Activated T-helper 9 cell treated with anti-CD3 and anti-CD28 coated beads, Interleukin-2, amount 50 U/mL, for 16 hours (primary cell): ENCODE data around the gene DOCK1.

Source experiments
- DNase-seq: peaks from one replicate; pipeline ENCODE4 v3.0.0-alpha.2; 2020; ENCODE audit warnings: low read depth

The DOCK1 gene

DNA sequence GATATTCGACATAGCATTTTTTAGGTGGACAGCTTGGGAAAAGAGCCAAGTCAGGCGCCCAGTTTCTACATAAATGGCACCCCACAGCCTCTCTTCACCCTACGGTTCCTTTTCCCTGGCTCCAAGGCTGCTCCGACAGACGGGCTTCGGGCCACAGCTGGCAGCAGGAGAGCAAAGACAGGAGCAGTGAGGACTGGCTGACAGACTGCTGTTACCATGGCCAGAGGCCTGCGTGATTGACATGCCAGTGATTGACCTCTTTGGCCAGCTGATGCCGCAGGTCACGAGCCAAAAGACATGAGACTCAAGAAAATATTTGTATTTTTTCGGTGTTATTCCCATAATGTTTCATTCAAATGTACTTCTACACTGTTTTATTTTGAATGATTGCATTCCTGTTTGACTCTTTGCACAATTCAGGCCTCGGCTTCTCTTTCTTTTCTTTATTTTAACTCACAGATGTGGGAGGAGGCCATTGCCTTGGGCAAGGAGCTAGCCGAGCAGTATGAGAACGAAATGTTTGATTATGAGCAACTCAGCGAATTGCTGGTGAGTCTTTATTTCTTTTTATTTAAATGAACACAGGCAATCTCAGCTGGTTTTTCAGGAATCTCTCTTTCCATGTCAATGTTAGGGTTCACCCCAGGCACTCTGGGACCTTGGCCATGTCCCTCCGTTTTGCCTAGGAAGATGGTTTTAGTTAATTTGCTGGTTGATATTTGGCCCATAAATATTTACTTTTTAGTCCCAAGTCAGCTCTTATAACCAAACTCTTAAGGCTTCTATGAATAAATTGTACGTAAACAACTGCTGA, 497.6 kb downstream of the DOCK1 start:
- DNase-seq: no peak

DNA sequence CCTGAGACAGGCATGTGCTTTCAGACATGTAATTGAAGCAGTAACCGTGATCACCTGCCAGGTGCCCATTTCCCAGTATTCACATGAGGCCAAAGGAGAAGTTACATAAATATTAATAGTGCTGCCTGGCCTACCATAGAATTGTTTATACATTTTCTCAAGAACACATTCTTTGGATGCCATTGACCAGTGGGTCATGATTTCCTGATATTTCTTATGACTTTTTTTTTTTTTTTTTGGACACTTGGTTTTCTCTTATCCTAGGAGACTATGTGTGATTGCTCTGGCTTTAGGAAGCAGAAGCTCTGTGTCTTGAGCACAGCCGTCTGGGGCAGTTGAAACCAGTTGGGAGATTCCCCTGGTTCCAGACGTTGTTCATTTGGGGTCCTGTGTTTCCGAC, 500.0 kb downstream of the DOCK1 start:
- no peak for DNase-seq

DNA sequence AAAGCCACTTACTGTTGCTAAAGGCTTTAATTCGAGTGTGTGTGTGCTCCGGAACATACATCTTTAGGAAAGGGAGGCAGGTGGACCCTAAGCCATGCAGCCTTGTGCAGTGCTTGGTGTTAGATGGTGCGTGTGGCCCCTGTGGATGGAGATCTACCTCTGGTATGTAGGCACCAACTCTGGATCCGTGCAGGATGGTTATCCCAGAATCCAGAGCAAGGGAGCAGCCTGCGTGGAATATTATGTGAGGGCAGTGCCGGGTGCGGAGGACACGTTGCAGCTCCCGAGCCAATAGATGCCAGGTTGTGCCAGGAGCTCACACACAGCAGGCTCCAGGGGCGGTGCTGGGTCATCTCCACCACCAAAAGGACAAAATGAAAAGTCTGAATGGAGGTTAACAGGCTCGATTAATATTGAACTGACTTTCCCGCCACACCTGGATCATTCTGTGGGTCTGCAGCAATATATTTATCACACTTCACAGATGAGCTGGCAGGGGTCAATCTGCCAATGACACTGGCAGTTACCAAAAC, 500.9 kb downstream of the DOCK1 start:
- DNase-seq: no peak

DNA sequence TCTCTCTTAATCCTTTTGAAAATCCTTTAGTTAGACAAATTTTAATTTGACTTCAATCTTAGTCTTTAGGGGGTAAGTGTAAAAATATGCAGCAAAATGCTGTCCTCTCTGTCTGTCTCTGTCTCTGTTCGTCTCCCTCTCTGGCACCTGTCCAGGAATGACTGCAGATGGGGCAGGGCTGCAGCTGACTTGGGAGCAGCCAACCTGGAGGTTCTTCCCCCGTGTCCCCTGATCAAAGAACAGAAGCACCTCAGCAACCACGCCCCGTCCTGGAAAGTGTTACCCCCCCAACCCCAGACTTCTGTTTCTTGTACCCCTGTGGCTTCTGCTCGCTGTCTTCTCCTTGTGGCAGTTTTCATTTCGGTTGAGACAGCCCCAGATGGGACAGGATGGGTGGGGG, 502.3 kb downstream of the DOCK1 start:
- no peak for DNase-seq

DNA sequence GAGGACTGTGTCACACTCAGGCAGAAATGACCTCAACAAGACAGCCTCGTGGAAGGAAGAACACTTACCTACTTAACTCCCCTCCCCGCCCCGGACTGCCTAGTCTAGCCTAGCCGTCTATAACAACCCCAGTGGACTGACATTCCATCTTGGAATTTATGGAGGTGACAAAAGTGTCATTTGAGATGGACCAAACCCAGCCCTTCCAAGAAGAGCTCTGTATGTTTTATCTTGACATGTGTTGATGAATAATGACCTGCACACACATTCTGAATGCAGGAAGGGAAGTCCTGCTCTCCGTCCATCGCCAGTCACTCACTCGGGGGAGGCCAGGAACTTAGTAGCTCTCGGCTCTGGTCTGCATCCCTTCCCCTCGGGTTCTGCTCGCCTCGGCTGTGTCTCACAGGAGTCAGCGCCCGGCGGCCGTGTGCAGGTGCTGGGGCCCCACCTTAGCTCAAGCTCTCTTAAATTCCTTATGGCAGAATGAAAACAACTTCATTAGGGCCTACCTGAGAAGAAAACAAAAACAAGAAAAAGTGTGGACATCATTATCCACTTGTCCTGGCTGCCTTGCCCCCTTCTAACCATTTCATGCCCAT, 503.0 kb downstream of the DOCK1 start:
- no peak for DNase-seq

DNA sequence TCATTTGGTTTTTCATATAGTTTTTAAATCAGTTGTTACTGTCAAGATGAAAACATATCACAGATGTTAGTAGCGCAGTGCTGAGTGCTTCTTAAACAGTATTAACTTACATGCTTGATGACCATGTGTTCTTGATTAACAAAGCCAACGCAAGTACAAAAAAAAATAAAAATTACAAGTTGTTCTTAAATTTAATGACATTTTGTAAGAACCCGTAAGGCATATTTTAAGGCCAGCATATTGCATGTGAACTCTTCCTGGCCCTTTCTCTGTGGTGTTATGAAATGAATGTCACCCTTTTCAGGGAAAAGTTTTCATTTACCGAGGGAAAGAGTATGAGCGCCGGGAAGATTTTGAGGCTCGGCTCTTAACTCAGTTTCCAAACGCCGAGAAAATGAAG, 503.5 kb downstream of the DOCK1 start:
- no peak for DNase-seq

DNA sequence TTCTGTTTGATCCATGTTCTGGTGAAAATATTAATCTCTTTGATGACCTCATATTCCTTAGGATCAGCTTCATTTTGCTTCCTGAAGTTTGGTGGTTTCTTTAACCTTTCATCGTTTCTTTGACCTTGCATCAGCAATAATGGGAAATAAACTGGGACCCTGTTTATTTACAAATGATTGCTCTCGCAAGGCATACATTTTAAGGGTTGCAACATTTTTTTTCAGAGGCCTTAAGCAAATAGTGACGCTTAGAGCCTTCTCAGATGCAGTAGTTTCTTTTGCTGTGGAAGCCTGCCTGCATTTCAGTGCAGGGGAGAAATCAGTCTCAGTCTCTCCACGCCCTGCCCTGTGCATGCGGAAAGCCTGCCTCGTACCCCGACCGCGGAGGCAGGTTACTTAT, 504.8 kb downstream of the DOCK1 start:
- no peak for DNase-seq

DNA sequence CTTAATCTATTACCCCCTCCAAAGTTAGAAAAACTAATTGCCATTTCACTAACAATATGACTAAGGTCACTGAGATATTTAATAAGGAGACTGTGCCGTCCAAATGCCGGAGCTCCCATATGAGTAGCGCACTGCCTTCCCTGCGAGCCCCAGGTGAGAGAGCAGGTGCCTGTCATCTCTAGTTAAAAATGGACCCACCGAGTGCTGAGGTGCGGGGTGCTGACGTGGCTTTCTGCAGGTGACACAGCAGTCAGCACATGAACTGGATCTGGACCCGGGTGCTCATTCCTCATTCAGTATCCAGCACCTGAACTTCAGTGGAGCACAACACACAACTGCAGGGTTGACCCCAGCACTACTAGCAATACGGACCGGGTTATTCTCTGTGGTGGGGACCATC, 505.8 kb downstream of the DOCK1 start:
- DNase-seq: no peak

DNA sequence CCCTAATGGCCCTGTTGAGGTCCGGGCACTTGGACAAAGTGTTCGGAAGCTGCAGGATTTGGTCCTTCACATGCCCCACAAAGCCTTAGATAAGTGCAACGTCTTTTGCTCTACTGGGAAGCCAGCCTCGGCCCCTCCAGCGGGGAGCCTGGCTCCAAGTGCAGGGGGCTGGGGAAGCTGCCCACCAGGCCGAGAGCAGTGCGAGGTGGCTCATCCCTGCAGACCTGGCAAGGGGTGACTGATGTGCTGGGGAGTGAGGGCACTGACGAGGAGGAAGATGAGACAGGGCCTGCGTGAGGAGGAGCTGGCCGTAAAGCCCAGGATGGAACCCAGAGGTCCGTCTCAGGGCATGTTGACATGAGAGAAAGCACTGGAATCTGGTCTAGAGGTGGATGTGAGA, 508.1 kb downstream of the DOCK1 start:
- DNase-seq: no peak

DNA sequence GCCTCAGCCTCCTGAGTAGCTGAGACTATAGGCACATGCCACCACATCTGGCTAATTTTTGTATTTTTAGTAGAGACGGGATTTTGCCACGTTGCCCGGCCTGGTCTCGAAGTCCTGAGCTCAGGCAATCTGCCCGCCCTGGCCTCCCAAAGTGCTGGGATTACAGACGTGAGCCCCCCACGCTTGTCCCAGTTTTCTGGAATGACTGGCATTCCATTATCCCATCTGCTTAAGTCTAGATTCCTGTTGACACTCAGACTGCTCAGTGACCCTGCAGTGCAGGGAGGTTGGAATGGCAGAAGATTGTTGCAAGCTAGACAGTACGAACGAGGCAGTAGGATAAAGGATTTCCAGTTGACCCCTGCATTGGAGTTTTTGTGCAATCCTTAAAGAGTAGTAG, 508.8 kb downstream of the DOCK1 start:
- DNase-seq: no peak

DNA sequence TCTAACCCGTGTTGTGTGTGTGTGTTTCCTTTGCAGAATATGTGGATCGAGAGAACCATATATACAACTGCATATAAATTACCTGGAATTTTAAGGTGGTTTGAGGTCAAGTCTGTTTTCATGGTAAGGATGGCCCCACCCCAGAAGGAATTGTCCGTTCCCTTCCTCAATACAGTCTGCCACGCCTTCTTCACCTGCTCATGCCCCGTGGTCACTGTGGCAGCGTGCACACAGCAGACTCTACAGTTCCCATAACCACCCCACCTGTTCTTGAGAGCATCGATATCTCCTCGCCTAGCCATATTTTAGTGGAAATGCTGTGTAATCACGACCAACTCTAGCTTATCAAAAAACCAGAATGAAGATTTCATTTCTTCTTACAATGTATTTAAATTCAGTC, 509.9 kb downstream of the DOCK1 start:
- DNase-seq: no peak

DNA sequence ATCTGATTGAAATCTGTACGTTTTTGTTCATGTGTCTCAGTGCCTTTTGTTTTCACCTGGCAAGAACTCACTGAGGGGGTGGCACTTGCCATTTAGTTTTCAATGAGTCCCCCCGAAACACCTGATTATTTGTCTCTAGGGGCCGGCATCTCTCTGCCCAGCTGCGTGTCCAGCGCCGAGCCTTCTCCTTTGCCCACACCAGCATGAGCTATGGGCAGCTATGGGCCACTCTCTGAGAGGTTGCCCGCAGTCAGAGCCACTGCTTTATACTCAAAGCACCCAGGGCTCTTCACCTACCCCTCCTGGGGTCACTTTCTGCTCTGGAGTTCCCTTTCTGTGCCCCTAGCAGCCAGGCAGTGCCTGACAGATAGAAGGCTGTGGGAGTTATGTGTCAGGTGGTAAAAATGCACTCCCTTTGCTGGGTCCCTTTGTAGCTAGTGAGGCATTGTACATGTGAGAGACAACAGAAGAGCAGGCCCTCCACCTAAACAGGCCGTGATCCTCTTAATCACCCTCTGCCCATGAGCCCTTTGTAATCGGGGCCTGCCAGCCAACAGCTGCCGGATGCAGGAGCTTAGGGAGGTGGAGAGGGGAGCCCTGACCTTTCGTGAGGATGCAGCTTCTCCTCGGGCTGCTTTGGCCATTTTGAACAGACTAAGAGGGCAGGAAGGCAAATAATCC, 510.8 kb downstream of the DOCK1 start:
- DNase-seq: no peak

DNA sequence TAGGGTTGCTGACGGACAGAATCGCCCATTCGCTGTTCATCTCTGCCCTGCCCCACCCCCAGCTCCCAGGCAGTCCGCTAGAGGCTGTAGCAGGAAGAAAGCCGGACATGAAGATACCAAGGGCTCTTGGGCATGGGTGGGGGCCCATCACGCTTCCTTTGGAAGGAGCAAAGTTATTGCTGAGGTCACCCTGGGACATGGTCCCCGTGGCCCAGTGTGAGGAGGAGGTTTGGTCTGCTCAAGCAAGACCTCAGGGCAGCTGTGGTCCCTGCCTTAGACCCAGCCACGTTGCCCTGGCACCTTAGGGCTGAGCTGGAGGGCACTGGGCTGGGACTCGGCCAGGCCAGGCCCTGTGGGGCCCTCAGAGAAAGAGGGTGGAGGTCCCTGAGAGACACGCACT, 511.8 kb downstream of the DOCK1 start:
- no peak for DNase-seq

DNA sequence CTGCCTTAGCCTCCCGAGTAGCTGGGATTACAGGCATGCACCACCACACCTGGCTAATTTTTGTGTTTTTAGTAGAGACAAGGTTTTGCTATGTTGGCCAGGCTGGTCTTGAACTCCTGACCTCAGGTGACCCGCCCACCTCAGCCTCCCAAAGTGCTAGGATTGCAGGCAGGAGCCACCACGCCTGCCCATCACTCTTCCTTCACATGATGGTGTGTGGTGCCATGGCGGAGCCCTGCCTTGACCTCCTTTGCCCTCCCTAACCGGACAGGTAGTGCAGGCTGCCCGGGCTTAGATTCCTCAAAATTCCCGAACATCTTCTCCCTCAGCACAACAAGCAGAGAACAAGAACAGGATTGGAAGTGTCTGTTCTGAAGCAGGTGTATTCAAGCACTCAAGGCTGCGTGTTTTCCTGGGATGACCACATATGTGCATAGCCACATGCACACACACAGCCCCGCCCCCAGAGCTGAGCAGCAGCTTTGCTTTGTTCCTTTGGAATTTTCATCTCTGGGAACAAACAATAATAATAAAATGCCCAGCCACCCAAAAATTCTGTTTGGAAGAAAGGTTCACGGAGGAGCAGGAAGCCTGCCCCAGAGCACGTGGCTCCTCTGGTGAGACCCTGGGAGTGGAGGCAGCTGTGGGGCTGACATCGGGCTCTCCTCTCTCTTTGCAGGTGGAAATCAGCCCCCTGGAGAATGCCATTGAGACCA, 512.6 kb downstream of the DOCK1 start:
- no peak for DNase-seq

DNA sequence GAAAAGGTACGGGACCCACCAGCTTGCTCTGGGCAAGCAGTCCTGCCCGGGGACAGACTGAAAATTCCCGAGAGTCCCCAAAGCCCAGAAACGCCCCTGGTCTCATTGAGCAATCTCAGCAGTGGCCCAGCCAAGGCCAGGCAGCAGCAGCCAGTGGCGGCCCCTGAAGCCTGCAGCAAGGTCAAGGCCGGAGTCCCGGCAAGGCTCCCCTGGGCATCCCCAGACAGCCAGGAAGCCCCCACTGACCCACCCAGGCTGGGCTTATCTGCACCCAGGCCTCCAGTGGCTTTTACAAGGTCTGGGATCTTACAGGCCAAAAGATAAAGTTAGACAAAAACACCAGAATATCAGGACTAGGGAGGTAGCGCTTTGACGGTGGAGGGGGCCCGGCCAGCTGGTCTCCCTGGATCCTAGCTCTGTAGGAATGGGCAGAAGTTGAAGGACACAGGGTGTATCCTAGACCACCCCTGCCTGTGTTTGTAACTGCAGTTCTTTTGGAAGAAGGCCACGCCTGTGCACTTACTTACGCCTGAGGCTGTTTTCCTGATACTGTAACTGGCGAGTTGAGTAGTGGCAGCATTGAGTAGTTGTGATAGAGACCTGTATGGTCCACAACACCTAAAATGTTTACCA, 513.4 kb downstream of the DOCK1 start:
- no peak for DNase-seq

DNA sequence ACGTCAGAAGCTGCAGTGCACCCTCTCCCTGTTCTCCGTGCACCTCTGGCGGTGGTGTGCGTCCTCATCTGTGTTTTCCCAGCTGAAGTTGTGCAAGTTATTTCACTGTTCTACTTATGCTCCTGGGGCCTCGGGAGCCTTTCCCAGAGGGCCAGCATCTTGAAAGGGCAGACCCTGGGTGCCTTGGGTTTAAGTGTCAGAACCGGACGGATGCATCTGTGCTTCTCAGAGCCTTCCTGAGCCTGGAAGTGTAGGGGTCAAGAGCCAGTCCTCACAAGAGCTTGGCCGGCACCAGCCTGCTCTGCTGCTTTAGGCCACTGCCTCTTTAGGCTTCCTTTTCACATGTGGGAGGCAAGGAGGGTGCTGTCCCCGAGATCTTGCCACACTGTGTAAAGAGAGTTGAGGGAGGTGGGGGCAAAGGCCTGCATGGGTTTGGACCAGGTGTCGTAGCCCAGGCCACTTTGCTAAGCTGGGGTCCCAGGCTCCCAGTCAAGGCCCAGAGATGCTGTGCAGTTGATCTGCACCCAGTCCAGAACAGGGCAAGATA, 515.0 kb downstream of the DOCK1 start:
- no peak for DNase-seq

DNA sequence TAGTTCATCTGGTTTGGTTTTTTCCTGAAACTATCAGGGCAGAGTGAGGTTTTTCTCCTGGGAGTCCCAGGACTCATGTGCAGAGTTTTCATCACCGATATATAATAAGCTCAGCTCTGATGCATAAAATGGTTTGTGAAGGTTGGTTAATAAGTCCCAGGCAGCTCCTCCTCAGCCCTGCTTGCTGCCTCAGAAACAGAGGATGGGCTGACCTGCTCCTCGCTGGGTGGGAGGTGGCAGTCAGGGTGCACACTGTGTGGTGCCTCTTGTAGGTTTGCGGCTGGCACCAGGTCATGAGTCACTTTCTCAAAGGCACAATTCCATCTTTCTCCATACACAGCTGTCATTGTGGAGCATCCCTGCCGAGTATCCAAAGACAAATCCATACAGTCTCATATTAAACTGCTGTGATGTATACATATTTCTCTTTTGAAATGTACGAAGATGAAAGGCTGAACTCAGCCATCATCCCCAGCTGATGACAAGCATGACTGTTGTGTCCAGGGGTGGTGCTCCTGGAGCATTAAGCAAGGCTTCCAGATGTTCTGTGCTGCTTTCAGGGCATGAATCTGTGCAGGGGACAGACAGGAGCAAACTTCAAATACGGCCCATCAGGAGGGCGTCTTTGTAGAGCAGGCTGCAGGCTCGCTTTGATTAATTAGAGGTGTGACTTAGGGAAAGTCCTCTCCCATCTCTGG, 518.1 kb downstream of the DOCK1 start:
- no peak for DNase-seq

DNA sequence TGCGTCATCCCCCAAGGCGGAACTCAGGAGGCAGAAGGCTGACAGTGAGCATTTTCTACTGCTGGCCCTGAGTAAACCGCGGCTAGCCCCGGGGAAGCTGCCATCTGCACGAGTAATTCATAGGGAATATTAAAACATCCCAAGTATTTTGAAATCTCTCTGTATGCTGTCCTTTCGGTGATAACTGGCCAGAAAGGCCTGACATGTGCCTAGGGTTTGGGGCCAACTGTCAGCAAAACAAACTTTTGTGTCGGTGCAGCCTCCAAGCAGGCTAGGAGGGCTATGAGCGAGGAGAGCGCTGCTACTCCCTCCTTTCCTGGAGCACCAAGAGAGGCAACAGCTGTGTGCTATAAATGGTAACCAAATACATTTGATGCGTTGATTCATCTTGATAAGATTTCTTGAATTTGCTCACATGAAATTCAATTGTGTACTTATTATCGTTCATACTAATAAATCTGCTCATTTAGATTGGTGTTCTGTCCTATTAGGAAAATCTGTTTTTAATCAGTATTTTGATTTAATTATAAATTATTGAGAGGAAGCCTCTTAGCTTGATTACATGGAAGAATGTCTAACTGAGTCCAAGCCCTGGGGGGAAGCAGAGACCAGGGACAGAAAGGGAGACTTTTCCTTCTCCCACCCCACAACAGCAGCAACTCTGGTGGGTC, 519.5 kb downstream of the DOCK1 start:
- DNase-seq: no peak

DNA sequence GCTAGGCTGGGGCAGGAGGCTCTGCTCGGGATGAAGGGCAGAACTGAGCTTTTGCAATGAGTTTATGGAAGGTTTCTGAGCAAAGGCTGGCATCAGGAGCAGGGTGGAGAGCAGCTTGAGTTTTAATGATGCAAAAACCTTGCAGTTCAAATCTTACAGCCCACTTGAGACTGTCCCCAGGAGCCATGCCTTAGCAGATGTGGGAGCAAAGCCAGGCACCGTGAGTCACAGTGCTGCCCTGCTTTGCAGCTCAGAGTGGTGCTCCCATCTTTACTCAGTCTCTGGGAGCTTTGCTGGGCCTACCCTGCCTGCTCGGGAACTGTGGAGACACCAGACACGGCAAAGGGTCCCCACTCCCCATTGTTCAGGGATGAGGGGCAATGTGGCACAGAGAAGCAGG, 521.5 kb downstream of the DOCK1 start:
- no peak for DNase-seq

DNA sequence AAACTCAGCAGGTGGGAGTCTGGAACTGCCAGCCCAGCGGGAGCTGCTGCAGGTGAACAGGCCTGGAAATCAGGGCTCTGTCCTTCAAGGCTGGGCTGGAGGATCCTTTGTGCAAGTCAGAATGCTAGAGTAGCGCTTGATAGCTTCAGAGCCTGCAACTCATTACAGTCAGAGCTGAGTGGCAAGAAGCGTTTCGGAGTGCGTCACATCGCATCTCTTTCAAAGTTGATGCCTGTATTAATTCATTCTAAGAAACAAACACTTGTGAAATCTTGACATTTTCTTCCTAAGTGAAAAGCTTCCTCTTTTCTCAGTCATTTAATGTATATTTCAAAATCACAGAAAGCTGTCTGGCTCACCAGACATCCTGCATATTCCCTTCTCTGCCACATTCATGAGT, 522.7 kb downstream of the DOCK1 start:
- no peak for DNase-seq
